HG03432 (cell line): Measurements from ENCODE around the gene SBSN.
A peak's percentile ranks its signal among the peaks of the same experiment; 100 is the strongest.

Source experiments
- ATAC-seq: cut with Tn5 transposase; IDR thresholded peaks from one replicate; pipeline ENCODE4 v1.9.1; 2021; ENCODE audit warnings: mild to moderate bottlenecking, moderate library complexity; ENCODE audit not compliant: unreplicated experiment

The SBSN gene

GRCh38 chr19:35533822-35534392 lies 5.8 kb upstream of the SBSN start:
- ATAC-seq, result no peak

DNA sequence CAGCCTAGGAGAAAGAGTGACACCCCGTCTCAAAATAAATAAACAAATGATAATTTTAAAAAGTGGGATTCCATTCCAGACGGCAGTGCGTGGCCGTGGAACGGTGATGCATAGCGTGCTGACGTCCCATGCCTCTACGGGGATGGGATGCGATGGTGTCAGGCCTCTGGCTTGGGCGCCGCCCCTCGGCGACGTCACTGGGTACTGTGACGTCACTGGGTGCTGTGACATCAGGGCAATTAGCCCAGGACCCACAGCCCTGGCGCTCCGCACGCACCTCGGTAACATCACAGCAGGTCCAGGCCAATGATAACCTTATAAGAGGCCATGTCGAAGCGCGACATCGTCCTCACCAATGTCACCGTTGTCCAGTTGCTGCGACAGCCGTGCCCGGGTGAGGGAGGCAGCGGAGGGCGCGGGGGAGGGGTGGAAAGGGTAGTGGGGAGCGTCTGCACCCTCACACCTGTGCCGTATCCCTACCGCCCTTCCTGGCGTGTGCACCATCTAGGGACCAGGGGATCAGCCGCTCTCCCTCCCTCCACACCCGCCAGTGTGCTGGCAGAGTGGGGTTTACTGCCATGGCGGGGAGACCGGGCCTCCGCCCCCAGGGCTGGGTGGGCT lies 5.2 kb upstream of the SBSN start, which contains the start of gene GAPDHS:
TSS of gene GAPDHS (plus strand) at position 256 of the 621 bp plus-strand sequence. CDS start at position 328, 72 bp downstream.
- no peak for ATAC-seq

GRCh38 chr19:35531291-35531690 lies 3.2 kb upstream of the SBSN start:
- ATAC-seq, result no peak

DNA sequence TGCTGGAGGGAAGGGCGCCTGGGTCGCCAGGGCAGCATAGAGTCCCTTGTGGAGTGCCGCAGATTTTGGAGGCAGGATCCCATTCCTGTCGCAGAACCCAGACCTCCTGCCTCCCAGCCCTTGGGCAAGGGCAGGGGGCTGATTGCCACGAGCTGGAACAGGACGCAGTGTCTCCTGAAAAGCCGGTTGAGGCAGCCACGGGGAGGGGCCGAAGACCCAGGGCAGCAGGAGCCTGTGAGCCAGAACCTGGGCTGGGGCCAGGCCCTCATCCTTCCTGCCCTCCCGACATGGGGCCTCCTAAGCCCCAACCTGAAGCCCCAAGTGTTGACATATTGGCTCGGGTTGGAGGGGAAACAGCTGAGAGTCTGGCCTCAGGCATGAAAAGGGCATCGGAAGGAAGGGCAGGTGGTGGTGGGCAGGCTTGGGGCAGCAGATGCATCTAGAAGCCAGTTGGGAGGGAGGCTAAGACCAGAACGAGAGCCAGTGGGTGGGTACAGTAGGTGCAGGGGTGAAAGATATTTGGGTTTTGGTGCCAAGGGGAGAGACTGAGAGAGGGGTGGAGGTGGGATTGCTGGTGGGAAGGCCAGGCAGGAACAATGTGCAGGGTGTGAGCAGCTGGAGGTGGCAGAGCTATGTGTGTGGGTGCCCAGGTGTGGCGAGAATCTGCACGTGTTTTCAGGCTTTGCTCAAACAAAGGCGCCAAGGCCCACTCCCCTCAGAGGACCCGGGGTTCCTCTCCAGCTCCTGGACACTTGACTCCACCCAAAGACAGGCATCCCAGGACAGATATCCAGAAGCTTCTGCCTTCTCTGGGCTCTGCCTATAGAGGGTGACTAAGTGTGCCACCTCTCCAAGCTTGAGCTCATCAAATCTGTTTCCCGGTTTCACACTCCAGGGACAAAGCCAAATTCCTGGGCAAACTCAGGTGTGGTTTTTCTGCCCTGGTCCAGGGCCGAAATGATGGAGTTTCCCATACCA lies 1.4 kb upstream of the SBSN start:
- ATAC-seq, result no peak

GRCh38 chr19:35525873-35526272 lies 2.2 kb downstream of the SBSN start:
- no peak for ATAC-seq

DNA sequence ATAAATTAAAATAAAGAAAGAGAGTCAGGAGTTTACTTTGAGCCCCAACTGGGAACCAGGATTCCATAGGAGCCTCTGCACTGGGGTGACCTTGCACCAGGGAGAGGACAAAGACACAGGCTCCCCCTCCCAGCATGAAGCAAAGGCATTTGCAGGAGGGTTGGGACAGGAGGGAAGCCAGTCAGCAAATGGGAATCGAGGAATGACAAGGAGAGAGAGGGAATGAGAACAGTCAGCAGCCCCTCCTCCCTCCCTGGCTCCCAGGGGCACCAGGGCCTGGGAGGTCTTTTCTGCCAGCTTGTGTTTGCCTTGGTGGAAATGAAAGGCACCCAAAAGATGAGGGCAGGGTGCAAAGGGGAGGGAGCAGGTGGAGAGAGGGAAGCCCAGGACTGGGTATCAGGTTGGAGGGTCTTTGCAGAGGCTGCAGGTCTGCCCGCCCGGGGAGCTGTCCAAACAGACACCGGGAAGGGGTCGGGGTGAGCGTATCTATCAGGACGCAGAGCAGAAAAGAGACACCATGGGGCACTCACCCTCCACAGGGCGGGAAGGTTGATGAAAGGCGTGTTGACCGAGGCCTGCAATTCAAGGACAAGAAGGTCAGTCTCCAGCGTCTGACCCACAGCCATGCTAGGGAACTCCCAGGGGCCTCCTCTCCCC lies 3.8 kb downstream of the SBSN start:
- no peak for ATAC-seq

DNA sequence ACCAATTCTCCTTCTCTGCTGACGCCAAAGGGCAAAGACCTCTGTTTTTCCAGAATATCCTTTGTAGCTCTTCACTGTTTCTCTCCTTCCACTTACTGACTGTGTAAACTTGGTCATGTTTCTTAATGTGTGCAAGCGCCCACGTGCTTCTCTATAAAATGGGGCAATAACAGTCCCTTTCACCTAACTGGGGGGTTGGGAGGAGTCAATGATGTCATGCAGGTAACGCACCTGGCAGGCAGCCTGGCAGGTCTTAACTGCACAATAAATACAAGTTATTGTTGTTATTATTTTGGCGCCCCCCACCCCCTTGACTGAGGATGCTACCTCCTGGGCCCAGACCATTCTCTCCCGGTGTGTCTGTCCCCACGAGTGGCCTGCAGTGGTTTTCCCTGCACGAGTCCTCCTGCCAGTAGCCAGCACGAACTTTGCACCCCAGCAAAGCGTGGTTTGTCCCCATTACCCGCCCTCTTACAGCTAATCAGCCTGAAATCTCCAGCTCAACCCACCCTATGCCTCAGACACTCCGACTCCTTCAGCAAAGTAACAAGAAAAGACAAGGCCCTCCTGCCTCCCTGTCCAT lies 5.3 kb downstream of the SBSN start:
- no peak for ATAC-seq

DNA sequence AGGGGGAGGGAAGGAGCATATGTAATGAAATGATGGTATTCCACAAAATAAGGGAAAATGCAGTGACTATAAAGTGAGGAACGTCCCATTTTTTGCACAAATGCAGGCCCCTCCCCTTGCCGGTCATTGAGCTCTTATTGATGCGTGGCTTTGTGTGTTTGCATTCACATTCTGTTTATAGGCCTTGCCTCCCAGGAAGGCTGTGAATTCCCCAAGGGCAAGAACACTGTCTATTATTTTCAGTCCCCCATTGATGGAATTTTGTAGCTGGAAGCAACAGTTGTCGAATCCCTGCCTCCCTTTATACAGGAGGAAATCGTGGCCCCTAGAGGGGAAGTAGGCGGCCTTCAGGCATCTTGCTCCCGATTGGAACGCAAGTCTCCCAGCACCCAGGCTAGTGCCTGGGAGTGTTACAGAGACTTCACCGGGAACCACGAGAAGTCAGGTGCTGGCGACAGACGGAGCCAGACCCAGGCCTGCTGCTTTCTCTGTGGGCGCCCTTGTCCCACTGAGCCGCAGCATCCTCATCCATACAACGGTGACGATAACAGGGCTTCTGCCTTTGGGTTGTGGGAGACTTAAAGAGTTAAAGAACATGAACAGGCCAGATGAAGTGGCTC lies 6.9 kb downstream of the SBSN start:
- ATAC-seq, result no peak

GRCh38 chr19:35519291-35519690 lies 8.8 kb downstream of the SBSN start:
- no peak for ATAC-seq

- no peak for ATAC-seq
These were observed 9.8 kb downstream of the SBSN start for GRCh38 chr19:35518313-35518712.

- ATAC-seq, result no peak
These were observed 10.8 kb downstream of the SBSN start for GRCh38 chr19:35517342-35517741.

DNA sequence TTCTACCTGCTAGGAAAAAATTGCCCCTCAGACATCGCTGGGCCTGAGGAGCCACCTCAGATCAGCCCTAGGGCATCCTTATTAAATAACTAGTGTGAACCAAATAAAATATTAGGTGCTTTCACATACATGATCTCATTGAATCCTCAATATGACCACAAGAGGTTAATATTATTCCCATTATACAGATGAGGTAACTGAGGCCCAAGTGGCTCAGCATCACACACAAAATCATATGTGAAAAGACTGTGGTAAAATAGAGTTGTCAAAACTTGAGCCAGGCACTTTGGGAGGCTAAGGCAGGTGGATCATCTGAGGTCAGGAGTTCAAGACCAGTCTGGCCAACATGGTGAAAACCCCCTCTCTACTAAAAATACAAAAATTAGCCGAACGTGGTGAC lies 11.8 kb downstream of the SBSN start:
- ATAC-seq, result no peak

DNA sequence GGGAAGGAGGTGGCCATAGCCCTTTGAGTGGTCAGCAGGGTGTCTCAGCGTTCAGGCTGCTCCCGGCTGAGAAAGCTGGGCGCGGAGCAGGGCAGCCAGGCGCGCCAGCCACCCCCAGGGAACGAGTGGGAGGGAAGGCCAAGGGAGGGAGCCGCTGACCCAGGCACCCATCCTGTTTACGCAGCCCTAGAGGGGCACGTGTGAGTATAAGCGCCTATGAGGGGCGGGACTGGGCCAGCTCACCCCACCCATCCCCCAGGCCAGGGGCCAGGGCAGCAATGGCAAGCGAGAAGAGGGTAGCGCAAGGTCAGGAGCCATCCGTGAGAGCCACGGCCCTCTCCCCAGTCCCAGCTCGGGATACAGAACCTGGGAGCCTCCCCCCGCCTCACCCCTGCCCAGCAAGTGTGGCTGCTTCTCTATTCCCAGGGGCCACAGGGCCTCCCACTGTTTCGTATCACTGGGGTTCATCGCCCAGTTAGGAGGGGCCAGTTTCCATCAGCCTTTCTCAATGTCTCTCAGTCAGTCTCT lies 13.8 kb downstream of the SBSN start:
- ATAC-seq, result no peak

DNA sequence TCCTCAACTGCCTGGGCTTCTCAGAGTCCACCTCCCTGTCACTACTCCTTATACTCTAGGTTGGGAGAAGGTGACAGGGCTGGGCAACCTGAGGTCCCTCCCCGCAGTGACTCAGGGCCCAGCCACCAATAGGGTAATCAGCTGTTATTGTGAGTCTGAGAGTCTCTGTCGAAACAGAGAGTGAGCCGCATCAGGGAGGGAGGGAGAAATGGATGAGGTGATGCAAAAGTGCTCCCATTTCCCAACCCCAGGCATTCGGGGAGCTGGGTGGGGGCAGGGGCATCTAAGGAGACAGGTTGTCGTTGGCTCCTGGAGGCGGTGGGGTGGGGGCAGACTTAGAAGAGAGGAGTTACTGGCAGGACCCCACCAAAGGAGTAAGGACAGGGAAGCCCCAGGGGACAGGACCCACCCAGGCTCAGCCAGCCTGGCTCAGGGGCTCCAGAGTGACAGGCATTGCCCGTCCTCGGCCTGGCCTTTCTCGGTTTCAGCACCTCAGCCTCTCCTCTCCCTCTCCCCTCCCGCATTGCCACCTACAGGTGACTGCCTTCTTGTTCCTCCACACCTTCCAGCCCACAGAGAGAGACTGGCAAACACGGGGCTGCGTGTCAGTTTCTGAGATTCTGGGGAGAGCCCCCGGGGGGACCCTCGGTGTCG lies 14.4 kb downstream of the SBSN start, which contains the start of gene DMKN:
TSS of gene DMKN (minus strand) at position 22 of the 654 bp plus-strand sequence. CDS start 174 bp downstream, outside the sequence.
- ATAC-seq, result no peak

DNA sequence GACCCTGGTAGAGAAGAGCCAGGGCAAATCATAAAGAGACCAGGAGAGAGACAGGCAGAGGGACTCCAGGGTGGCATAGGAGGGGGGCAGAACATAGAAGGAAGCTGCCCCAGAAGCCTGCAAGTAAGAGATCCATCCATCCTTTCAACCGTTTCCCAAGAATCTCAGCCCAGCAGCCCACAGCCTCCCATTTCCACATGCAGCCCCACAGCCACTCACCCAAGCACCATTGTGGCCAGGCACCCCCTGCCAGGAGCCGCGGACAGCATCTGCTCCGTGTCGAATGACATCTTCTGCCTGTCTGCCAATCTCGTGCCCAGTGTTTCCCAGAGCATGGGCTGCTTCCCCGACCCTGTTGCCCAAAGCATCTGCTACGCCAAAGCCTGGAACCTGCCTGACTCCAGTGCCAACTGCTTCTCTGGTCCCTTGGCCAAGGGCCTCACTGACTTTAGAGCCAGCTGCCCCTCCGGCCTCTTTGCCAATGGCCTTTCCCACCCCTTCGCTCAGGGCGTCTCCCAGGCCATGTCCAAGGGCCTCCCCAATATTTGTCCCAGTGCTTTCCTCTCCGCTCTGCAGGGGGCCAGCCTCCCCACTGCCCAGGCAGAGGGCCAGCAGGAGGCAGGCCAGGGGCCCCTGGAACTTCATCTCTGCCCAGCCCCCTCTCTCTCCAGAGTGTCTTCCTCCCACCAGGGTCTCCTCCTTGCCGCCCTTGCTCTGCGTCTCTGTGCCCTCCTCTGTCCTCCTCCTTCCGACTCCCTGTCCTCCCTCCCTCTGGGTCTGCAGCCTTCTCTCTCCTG lies 15.1 kb downstream of the SBSN start:
- no peak for ATAC-seq

DNA sequence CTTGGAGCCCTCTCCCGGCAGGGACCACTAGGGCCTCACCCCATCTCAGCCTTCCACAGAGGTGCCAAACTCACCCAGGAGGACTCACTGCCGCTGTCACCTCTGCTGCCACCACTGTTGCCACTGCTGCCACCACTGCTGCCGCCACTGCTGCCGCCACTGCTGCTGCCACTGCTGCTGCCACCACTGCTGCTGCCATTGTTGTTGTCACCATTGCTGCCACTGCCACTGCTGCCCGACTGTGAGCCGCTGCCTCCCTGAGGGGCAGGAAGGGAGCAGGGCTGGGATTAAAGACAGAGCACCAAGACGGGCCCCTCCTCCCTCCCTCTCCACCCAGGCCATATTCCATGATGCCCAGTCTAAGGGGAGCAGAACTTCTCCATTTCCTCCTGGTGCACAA lies 16.8 kb downstream of the SBSN start:
- no peak for ATAC-seq

DNA sequence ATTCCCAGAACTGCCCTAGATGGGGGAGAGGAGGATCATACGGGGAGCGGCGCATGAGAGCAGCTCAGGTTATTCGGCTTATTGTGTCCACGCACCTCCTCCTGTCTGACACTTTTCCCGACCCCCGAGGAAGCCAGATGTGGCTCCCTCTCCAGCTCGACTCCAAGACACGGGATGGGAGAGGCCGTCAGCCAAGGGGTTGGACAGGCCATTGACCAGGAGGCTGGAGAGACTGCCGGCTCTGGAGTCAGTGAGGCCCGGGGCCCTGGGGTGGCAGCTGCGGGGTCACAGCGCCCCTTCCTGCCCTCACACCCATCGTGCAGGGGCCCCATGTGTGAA lies 17.5 kb downstream of the SBSN start:
- ATAC-seq, result no peak

- ATAC-seq, result peak; percentile 64
These were observed 18.1 kb downstream of the SBSN start for GRCh38 chr19:35509861-35510625.
